ENCODE results near the gene KAT2A. TPM values are rescaled to one million over a fixed set of nuclear protein-coding genes. Genes with fewer than 3 reads are reported as not detected.

Gene KAT2A
- polyA plus RNA-seq, 1 donor (not counting 4 experiments of a cell fraction or from before 2014, with no cell fraction given), result 28.2 TPM

DNA sequence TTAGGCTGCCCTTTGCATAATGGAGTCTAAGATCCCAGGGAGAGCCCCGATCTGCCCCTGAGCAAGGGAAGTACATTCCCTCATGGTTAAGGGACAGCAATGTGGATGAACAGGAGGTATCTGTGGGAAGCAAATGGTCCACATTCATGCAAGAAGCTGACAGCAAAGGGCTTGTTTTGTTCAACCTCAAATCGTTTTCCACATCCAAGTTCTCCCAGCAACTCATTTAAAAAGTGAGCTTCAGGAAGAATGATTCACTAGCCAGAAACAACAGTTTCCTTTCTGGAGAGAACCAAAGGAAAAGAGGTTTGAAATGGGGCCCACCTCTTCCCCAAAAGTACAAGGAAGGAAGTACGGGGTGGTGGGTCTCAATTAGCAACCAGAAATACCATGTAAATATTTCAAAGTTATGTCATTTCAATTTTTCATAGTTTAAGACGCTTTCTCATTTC, 10.8 kb upstream of the KAT2A start:
- Histone ChIP-seq H3K4me2 (ENCODE audit: control insufficient read depth, extremely low read depth, insufficient read depth, low read depth, low read length) (no peak overlapping the region), H3K79me2 (ENCODE audit: control insufficient read depth, insufficient read depth, low read length) (peaks cover 64% of the 10 kb centered on the region), H3K27ac (ENCODE audit: control insufficient read depth, insufficient read depth, low read length) (no peak overlapping the region), H3K4me1 (ENCODE audit: control insufficient read depth, extremely low read depth, insufficient read depth, low read length) (peaks cover 21% of the 10 kb centered on the region), H3K9me1 (ENCODE audit: control insufficient read depth, extremely low read depth, insufficient read depth, low read length) (peaks cover 4% of the 10 kb centered on the region), H3K9ac (ENCODE audit: control insufficient read depth, extremely low read depth, insufficient read depth, low read length) (no peak overlapping the region), H3K9me3 (ENCODE audit: control insufficient read depth, low read depth, low read length) (no peaks in the 10 kb centered on the region), H3K36me3 (ENCODE audit: control insufficient read depth in 2 of 2, extremely low read depth in 1 of 2, insufficient read depth in 2 of 2, low read length in 2 of 2) (peaks cover 39 to 52% of the 10 kb centered on the region in 2 experiments), H2AFZ (ENCODE audit: control insufficient read depth, low read length) (no peak overlapping the region), H3K4me3 (ENCODE audit: control insufficient read depth in 2 of 3, extremely low read depth in 1 of 3, insufficient read depth in 2 of 3, low read depth in 1 of 3, low read length in 3 of 3) (no peak overlapping the region), H3K27me3 (ENCODE audit: control insufficient read depth, extremely low read depth, insufficient read depth, low read length) (no peaks in the 10 kb centered on the region), H4K20me1 (ENCODE audit: control insufficient read depth, extremely low read depth, insufficient read depth, low read length) (peaks cover 34% of the 10 kb centered on the region)
- TF ChIP-seq, protein P1, sequence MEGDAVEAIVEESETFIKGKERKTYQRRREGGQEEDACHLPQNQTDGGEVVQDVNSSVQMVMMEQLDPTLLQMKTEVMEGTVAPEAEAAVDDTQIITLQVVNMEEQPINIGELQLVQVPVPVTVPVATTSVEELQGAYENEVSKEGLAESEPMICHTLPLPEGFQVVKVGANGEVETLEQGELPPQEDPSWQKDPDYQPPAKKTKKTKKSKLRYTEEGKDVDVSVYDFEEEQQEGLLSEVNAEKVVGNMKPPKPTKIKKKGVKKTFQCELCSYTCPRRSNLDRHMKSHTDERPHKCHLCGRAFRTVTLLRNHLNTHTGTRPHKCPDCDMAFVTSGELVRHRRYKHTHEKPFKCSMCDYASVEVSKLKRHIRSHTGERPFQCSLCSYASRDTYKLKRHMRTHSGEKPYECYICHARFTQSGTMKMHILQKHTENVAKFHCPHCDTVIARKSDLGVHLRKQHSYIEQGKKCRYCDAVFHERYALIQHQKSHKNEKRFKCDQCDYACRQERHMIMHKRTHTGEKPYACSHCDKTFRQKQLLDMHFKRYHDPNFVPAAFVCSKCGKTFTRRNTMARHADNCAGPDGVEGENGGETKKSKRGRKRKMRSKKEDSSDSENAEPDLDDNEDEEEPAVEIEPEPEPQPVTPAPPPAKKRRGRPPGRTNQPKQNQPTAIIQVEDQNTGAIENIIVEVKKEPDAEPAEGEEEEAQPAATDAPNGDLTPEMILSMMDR (optimal IDR thresholded peaks at IDR 0.05 in 1 of 3, IDR thresholded peaks at IDR 0.05 in 1 of 3, conservative IDR thresholded peaks at IDR 0.05 in 1 of 3; ENCODE audit: extremely low read depth in 1 of 3, insufficient read depth in 2 of 3, low read length in 3 of 3), result no peak
- FAIRE-seq (no peak), DNase-seq (ENCODE audit: low read depth, low spot score) (no peak)
- dilution Hi-C loops (cut with MboI; ENCODE audit: extremely low pct_ligation_motif_present, low sequenced_read_pairs), result no loop called here

DNA sequence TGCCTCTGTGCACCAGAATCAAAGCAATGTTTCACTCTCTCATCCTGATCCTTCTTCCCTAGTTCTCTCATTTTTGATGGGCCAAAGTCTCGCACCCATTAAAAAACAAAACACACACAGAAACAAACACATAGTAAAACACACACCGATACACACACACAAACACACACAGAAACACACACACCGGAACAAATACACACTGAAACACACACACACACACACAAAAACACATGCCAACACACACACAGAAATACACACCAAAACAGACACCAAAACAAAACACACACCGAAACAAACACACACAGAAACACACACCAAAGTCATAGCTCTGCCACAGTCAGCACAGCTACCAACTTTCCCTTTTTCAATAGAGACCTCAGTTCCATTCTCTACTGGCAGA, 10.1 kb upstream of the KAT2A start:
- Histone ChIP-seq H3K9me3 (ENCODE audit: control insufficient read depth, low read depth, low read length) (no peaks in the 10 kb centered on the region), H3K36me3 (ENCODE audit: control insufficient read depth in 2 of 2, extremely low read depth in 1 of 2, insufficient read depth in 2 of 2, low read length in 2 of 2) (peaks cover 41 to 51% of the 10 kb centered on the region in 2 experiments), H3K79me2 (ENCODE audit: control insufficient read depth, insufficient read depth, low read length) (peaks cover 57% of the 10 kb centered on the region), H3K4me3 (ENCODE audit: control insufficient read depth in 2 of 3, extremely low read depth in 1 of 3, insufficient read depth in 2 of 3, low read depth in 1 of 3, low read length in 3 of 3) (no peak overlapping the region), H3K27ac (ENCODE audit: control insufficient read depth, insufficient read depth, low read length) (no peak overlapping the region), H3K4me2 (ENCODE audit: control insufficient read depth, extremely low read depth, insufficient read depth, low read depth, low read length) (no peak overlapping the region), H3K27me3 (ENCODE audit: control insufficient read depth, extremely low read depth, insufficient read depth, low read length) (no peaks in the 10 kb centered on the region), H3K4me1 (ENCODE audit: control insufficient read depth, extremely low read depth, insufficient read depth, low read length) (peaks cover 21% of the 10 kb centered on the region), H2AFZ (ENCODE audit: control insufficient read depth, low read length) (no peak overlapping the region), H3K9me1 (ENCODE audit: control insufficient read depth, extremely low read depth, insufficient read depth, low read length) (peaks cover 4% of the 10 kb centered on the region), H3K9ac (ENCODE audit: control insufficient read depth, extremely low read depth, insufficient read depth, low read length) (no peak overlapping the region), H4K20me1 (ENCODE audit: control insufficient read depth, extremely low read depth, insufficient read depth, low read length) (peaks cover 32% of the 10 kb centered on the region)
- no peak for FAIRE-seq
- dilution Hi-C loops (cut with MboI; ENCODE audit: extremely low pct_ligation_motif_present, low sequenced_read_pairs), result no loop called here
- no peak for TF ChIP-seq EZH2 (IDR thresholded peaks at IDR 0.05; ENCODE audit: low read length)
- TF ChIP-seq, protein P1 (optimal IDR thresholded peaks at IDR 0.05 in 1 of 3, IDR thresholded peaks at IDR 0.05 in 1 of 3, conservative IDR thresholded peaks at IDR 0.05 in 1 of 3; ENCODE audit: extremely low read depth in 1 of 3, insufficient read depth in 2 of 3, low read length in 3 of 3), result no peak
- DNase-seq (ENCODE audit: low read depth, low spot score), result no peak

All from keratinocyte (primary cell).